ENCODE data around the gene IGFLR1.

- TF ChIP-seq, protein P1, sequence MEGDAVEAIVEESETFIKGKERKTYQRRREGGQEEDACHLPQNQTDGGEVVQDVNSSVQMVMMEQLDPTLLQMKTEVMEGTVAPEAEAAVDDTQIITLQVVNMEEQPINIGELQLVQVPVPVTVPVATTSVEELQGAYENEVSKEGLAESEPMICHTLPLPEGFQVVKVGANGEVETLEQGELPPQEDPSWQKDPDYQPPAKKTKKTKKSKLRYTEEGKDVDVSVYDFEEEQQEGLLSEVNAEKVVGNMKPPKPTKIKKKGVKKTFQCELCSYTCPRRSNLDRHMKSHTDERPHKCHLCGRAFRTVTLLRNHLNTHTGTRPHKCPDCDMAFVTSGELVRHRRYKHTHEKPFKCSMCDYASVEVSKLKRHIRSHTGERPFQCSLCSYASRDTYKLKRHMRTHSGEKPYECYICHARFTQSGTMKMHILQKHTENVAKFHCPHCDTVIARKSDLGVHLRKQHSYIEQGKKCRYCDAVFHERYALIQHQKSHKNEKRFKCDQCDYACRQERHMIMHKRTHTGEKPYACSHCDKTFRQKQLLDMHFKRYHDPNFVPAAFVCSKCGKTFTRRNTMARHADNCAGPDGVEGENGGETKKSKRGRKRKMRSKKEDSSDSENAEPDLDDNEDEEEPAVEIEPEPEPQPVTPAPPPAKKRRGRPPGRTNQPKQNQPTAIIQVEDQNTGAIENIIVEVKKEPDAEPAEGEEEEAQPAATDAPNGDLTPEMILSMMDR (IDR thresholded peaks at IDR 0.05; ENCODE audit: low read length), result no peak
- no peak for TF ChIP-seq EZH2 (IDR thresholded peaks at IDR 0.05; ENCODE audit: borderline replicate concordance, low read length)
Measured at GRCh38 chr19:35766571-35767104, 24.4 kb upstream of the IGFLR1 start.

Measured in OCI-LY1 (cell line).